ENCODE data around the gene ITGA4.

Gene ITGA4

GRCh38 chr2:181573140-181573736, 116.1 kb downstream of the ITGA4 start:
- no peak for ATAC-seq
- no peak overlapping the region for H3K27ac Mint-ChIP-seq
- H3K4me1 Mint-ChIP-seq = peaks cover 2% of the 10 kb centered on the region
- no peaks in the 10 kb centered on the region for H3K9me3 Mint-ChIP-seq
- H3K4me3 Mint-ChIP-seq = no peak overlapping the region
- no peak for DNase-seq
- H3K27me3 Mint-ChIP-seq = peaks cover 16% of the 10 kb centered on the region

- ATAC-seq (no peak), DNase-seq (no peak)
- Mint-ChIP-seq H3K27ac (no peak overlapping the region), H3K4me3 (no peak overlapping the region), H3K9me3 (no peaks in the 10 kb centered on the region), H3K4me1 (no peaks in the 10 kb centered on the region), H3K27me3 (peaks cover 16% of the 10 kb centered on the region)
Measured at GRCh38 chr2:181574321-181574720, 117.1 kb downstream of the ITGA4 start.

DNA sequence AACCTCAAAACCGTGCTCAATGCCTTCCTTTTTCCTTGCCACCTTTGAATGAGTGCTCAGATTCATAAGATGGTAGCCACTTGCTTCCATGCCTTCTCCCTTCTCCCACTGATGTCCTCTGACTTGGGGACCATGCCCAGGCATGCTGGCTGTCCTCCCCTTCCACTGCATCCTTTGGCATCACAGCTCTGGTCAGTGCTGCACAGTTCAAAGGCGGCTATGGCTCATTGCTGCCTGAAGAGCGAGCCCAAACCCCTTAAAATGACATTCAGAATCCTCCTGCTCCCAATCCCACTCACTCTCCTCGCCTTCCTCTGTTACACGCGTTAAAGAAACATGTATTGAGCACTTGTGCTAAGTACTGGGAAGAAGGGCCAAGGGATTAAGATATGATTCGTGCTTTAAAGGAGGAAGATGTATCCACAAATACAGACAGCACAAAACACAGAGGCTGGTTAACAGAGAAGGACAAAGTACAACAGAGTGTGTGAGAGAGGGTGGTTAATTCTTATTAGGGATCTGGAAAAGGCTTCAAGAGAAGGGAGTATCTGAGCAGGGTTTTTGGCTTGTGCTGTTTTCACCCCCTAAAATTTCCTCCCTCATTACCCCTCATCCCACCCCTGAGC, 118.0 kb downstream of the ITGA4 start:
- Mint-ChIP-seq H3K4me3 (no peak overlapping the region), H3K27ac (no peak overlapping the region), H3K4me1 (no peaks in the 10 kb centered on the region), H3K27me3 (peaks cover 16% of the 10 kb centered on the region), H3K9me3 (no peaks in the 10 kb centered on the region)
- ATAC-seq (no peak), DNase-seq (no peak)

GRCh38 chr2:181575650-181576025, 118.5 kb downstream of the ITGA4 start:
- Mint-ChIP-seq H3K4me3 (no peak overlapping the region), H3K4me1 (no peaks in the 10 kb centered on the region), H3K27me3 (peaks cover 16% of the 10 kb centered on the region), H3K27ac (no peak overlapping the region), H3K9me3 (no peaks in the 10 kb centered on the region)
- ATAC-seq (no peak), DNase-seq (no peak)

DNA sequence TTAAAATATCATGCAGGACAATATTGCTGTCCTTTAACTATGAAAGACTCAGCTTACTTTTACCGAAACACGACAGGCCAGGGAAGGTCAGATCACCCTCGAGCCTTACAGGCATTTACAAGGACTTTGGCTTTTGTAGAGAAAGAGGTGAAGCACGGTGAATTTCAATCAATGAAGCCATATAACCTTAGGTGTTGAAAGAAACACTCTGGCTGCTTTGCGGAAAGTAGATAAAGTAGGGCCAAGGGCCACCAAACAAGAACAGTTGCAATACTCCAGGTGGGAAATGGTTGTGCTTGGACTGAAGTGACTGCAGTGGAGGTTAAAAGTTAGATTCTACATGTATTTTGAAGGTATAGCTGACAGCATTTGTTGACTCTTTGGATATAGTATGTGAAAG, 119.2 kb downstream of the ITGA4 start:
- Mint-ChIP-seq H3K27me3 (peaks cover 16% of the 10 kb centered on the region), H3K9me3 (no peaks in the 10 kb centered on the region), H3K4me3 (no peak overlapping the region), H3K4me1 (no peaks in the 10 kb centered on the region), H3K27ac (no peak overlapping the region)
- ATAC-seq (no peak), DNase-seq (no peak)

GRCh38 chr2:181578829-181579228, 121.6 kb downstream of the ITGA4 start:
- Mint-ChIP-seq H3K27ac (no peak overlapping the region), H3K4me3 (no peak overlapping the region), H3K4me1 (no peaks in the 10 kb centered on the region), H3K27me3 (peaks cover 7% of the 10 kb centered on the region), H3K9me3 (no peaks in the 10 kb centered on the region)
- DNase-seq = no peak
- no peak for ATAC-seq

DNA sequence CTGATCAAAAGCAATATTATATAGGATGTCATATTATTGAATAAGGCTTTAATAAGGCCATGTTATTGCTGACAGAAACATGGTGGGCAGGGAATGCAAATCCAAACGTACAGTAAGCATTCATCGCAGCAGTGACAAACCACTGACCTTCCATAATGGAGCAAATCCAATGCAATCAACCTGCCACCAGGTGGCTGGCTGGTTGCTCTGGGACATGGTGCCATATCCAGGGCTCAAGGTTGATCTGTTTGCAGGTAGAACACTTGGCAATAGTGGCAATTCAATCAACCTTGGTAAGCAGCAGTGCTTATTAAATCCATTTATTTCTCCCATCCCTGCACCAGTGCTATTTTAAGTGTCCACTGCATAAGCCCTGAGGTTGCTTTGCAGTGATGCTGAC, 124.3 kb downstream of the ITGA4 start:
- Mint-ChIP-seq H3K4me3 (no peak overlapping the region), H3K9me3 (no peaks in the 10 kb centered on the region), H3K27ac (no peak overlapping the region), H3K4me1 (peaks cover 9% of the 10 kb centered on the region), H3K27me3 (no peaks in the 10 kb centered on the region)
- ATAC-seq = no peak
- DNase-seq = no peak

DNA sequence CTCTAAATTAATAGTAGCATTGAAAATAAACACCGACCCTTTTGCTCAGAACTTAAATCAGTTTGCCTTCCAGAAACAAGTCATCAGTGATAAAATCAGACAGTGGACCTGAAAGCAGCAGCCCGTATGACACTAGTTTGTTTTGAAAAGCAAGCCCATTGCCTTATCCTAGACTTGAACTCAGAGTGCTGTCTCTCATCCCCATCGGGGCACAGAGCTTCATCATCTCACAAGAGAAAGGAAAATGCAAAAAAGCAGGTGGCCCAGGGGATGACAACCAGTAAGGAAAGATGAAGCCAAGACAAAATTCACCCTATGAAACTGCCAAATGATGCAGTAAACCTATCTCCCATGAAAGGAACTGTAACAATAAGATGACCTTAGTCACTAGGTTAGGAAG, 128.5 kb downstream of the ITGA4 start:
- ATAC-seq (no peak), DNase-seq (no peak)
- Mint-ChIP-seq H3K9me3 (no peaks in the 10 kb centered on the region), H3K4me1 (peaks cover 16% of the 10 kb centered on the region), H3K27ac (no peak overlapping the region), H3K4me3 (no peak overlapping the region), H3K27me3 (no peaks in the 10 kb centered on the region)
